Trophoblast cell (in vitro differentiated cells and primary cell): ENCODE measurements around the gene PLCL1.
A peak's percentile ranks its signal among the peaks of the same experiment; 100 is the strongest.

Experiments used
- DNase-seq, 2 donors: peaks; one replicate each; pipeline ENCODE4 v3.0.0-alpha.2; 2016
- H2AFZ ChIP-seq: 2 replicates; pipeline ENCODE4 v1.6.1; 2013; ENCODE audit warnings: low read length, moderate library complexity, mild to moderate bottlenecking; ENCODE audit not compliant: insufficient read depth, poor library complexity
- H2AK5ac ChIP-seq: 2 replicates; pipeline ENCODE4 v1.6.1; 2013; ENCODE audit warnings: mild to moderate bottlenecking, low read length
- H2BK120ac ChIP-seq: 2 replicates; pipeline ENCODE4 v1.6.1; 2013; ENCODE audit warnings: low read length, mild to moderate bottlenecking, moderate library complexity; ENCODE audit not compliant: insufficient read depth, poor library complexity
- H2BK12ac ChIP-seq: 2 replicates; pipeline ENCODE4 v1.6.1; 2013; ENCODE audit warnings: mild to moderate bottlenecking, low read length, moderate library complexity
- H2BK5ac ChIP-seq: 2 replicates; pipeline ENCODE4 v1.6.1; 2013; ENCODE audit warnings: low read length, low read depth, moderate library complexity, mild to moderate bottlenecking; ENCODE audit not compliant: poor library complexity
- H3K14ac ChIP-seq: 2 replicates; pipeline ENCODE4 v1.6.1; 2013; ENCODE audit warnings: mild to moderate bottlenecking, low read length
- H3K18ac ChIP-seq: 2 replicates; pipeline ENCODE4 v1.6.1; 2013; ENCODE audit warnings: mild to moderate bottlenecking, low read length
- H3K23ac ChIP-seq: 2 replicates; pipeline ENCODE4 v1.6.1; 2013; ENCODE audit warnings: low read length
- H3K27ac ChIP-seq: 2 replicates; pipeline ENCODE4 v1.5.1; 2013; ENCODE audit warnings: low read depth, mild to moderate bottlenecking, inconsistent platforms, low read length, moderate library complexity
- H3K27me3 ChIP-seq: 2 replicates; pipeline ENCODE4 v1.6.1; 2013; ENCODE audit warnings: inconsistent platforms, mild to moderate bottlenecking, low read length, moderate library complexity; ENCODE audit not compliant: insufficient read depth
- H3K36me3 ChIP-seq, 2 experiments: 1 replicate in 1 of 2; 2 replicates in 1 of 2; pipeline ENCODE4 v1.6.1; 2013; ENCODE audit warnings: low read length in 2 of 2, mild to moderate bottlenecking in 2 of 2, moderate library complexity in 1 of 2; ENCODE audit not compliant: insufficient read depth in 2 of 2, control insufficient read depth in 1 of 2
- H3K4ac ChIP-seq: 2 replicates; pipeline ENCODE4 v1.6.1; 2013; ENCODE audit warnings: low read depth, mild to moderate bottlenecking, low read length, moderate library complexity
- H3K4me1 ChIP-seq, 2 experiments: 1 replicate in 1 of 2; 2 replicates in 1 of 2; pipeline ENCODE4 v1.6.1; 2013; ENCODE audit warnings: low read length in 2 of 2, mild to moderate bottlenecking in 2 of 2, moderate library complexity in 1 of 2; ENCODE audit not compliant: insufficient read depth in 2 of 2, control insufficient read depth in 1 of 2
- H3K4me2 ChIP-seq: 2 replicates; pipeline ENCODE4 v1.6.1; 2013; ENCODE audit warnings: inconsistent platforms, mild to moderate bottlenecking, low read length, moderate library complexity
- H3K4me3 ChIP-seq: 2 replicates; pipeline ENCODE4 v1.5.1; 2013; ENCODE audit warnings: mild to moderate bottlenecking, low read depth, low read length, inconsistent platforms
- H3K79me1 ChIP-seq: one replicate; pipeline ENCODE4 v1.6.1; 2013; ENCODE audit warnings: low read length
- H3K79me2 ChIP-seq: 2 replicates; pipeline ENCODE4 v1.6.1; 2013; ENCODE audit warnings: low read length, mild to moderate bottlenecking; ENCODE audit not compliant: control insufficient read depth, insufficient read depth, poor library complexity
- H3K9ac ChIP-seq: 2 replicates; pipeline ENCODE4 v1.6.1; 2013; ENCODE audit warnings: mild to moderate bottlenecking, low read length
- H3K9me3 ChIP-seq: 2 replicates; pipeline ENCODE4 v1.6.1; 2013; ENCODE audit warnings: low read depth, mild to moderate bottlenecking, control low read depth, inconsistent platforms, low read length; ENCODE audit not compliant: insufficient read depth
- H4K12ac ChIP-seq: 2 replicates; pipeline ENCODE4 v1.6.1; 2013; ENCODE audit warnings: low read depth, mild to moderate bottlenecking, low read length, moderate library complexity
- H4K8ac ChIP-seq: 2 replicates; pipeline ENCODE4 v1.6.1; 2013; ENCODE audit warnings: low read depth, mild to moderate bottlenecking, low read length, moderate library complexity
- H4K91ac ChIP-seq: one replicate; pipeline ENCODE4 v1.6.1; 2013; ENCODE audit warnings: low read depth, mild to moderate bottlenecking, low read length, moderate library complexity
- WGBS: extraction: QIAGEN DNeasy Blood & Tissue Kit; methylation state at CpG from one replicate; pipeline ENCODE4 v1.1.7; 2013; ENCODE audit warnings: missing lambda C conversion rate; ENCODE audit not compliant: insufficient read length, insufficient coverage; ENCODE audit errors: extremely low coverage; 5-methylcytosine and 5-hydroxymethylcytosine counted together

Gene PLCL1

DNA sequence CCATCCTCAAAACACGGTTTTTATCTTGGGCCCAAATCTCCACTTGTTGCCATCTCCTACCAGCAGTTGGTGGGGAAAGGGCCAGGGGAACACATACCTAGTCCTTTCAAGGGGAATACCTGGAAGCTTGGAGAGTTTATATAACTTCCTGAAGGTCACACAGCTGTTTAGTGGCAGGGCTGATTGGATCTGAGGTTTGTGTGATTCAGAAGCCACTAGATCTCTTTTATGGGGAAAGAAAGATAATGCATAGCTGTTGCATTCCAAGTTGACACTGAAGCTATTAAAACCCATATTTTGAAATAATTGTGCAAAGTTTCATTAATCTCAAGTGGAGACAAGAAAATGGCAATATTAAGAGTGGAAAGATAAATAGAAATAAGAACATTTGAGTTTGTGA is 134.2 kb downstream of the PLCL1 start:
- H3K27ac ChIP-seq, result no peak overlapping the region
- H3K4me2 ChIP-seq, result no peak overlapping the region
- peak in 1 of 2 donors; percentile 21 for DNase-seq

DNA sequence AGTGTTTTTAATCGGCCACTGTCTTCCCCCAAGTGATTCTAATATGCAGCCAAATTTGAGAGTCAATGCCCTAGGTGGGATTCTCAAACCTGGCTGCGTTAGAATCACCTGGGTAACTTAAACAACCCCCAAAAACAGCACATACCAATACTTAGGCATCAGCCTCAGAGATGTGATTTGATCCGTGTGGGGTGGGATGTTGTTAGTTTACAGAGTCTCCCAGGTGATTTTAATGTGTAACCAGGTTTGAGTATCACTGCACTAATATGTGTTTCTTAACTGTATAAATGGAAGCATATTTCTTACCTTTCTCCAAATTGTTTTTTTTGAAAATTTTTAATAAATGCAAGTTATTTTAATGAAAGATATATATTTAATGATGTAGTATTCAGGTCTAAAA is 135.4 kb downstream of the PLCL1 start:
- no peaks in the 10 kb centered on the region for H3K79me2 ChIP-seq
- no peak overlapping the region for H2AK5ac ChIP-seq
- no peak overlapping the region for H2BK5ac ChIP-seq
- H2AFZ ChIP-seq, result no peak overlapping the region
- no peak overlapping the region for H3K4ac ChIP-seq
- H4K91ac ChIP-seq, result no peak overlapping the region
- no peak for DNase-seq
- no peak overlapping the region for H3K27ac ChIP-seq
- no peaks in the 10 kb centered on the region for H3K79me1 ChIP-seq
- H2BK12ac ChIP-seq, result no peak overlapping the region
- no peak overlapping the region for H3K4me3 ChIP-seq
- H3K18ac ChIP-seq, result no peak overlapping the region
- H3K27me3 ChIP-seq, result no peaks in the 10 kb centered on the region
- no peak overlapping the region for H3K9ac ChIP-seq
- no peaks in the 10 kb centered on the region for H3K36me3 ChIP-seq
- no peak overlapping the region for H4K8ac ChIP-seq
- H4K12ac ChIP-seq, result no peak overlapping the region
- H3K14ac ChIP-seq, result no peak overlapping the region
- H2BK120ac ChIP-seq, result no peak overlapping the region
- no peak overlapping the region for H3K4me2 ChIP-seq
- no CpG with 5 or more reads among the region's 3 CpGs for WGBS
- no peak overlapping the region for H3K23ac ChIP-seq
- no peaks in the 10 kb centered on the region for H3K9me3 ChIP-seq
- H3K4me1 ChIP-seq, result no peaks in the 10 kb centered on the region

More for the DNA sequence above, 134.2 kb downstream of the PLCL1 start:
- Histone ChIP-seq H3K18ac (no peak overlapping the region), H3K36me3 (no peaks in the 10 kb centered on the region), H3K4ac (no peak overlapping the region), H2AK5ac (no peak overlapping the region), H3K23ac (no peak overlapping the region), H2BK120ac (no peak overlapping the region), H3K79me2 (no peaks in the 10 kb centered on the region), H4K12ac (no peak overlapping the region), H4K91ac (no peak overlapping the region), H2BK5ac (no peak overlapping the region), H3K4me1 (no peaks in the 10 kb centered on the region), H3K9ac (no peak overlapping the region), H2BK12ac (no peak overlapping the region), H2AFZ (no peak overlapping the region), H3K4me3 (no peak overlapping the region), H3K9me3 (no peaks in the 10 kb centered on the region), H3K79me1 (no peaks in the 10 kb centered on the region), H3K14ac (no peak overlapping the region), H3K27me3 (no peaks in the 10 kb centered on the region), H4K8ac (no peak overlapping the region)
- no CpG with 5 or more reads among the region's 1 CpG for WGBS

- no peak overlapping the region for H2BK12ac ChIP-seq
- H4K8ac ChIP-seq, result no peak overlapping the region
- H2BK120ac ChIP-seq, result no peak overlapping the region
- no peaks in the 10 kb centered on the region for H3K9me3 ChIP-seq
- no peak overlapping the region for H3K4me2 ChIP-seq
- WGBS, result no CpG with 5 or more reads among the region's 1 CpG
- H4K12ac ChIP-seq, result no peak overlapping the region
- H3K14ac ChIP-seq, result no peak overlapping the region
- H3K4me3 ChIP-seq, result no peak overlapping the region
- H3K79me2 ChIP-seq, result no peaks in the 10 kb centered on the region
- no peak overlapping the region for H2BK5ac ChIP-seq
- H3K36me3 ChIP-seq, result no peaks in the 10 kb centered on the region
- no peak overlapping the region for H3K9ac ChIP-seq
- H4K91ac ChIP-seq, result no peak overlapping the region
- H3K23ac ChIP-seq, result no peak overlapping the region
- no peaks in the 10 kb centered on the region for H3K27me3 ChIP-seq
- H3K4ac ChIP-seq, result no peak overlapping the region
- DNase-seq, result no peak
- H3K4me1 ChIP-seq, result no peaks in the 10 kb centered on the region
- no peak overlapping the region for H3K27ac ChIP-seq
- H3K18ac ChIP-seq, result no peak overlapping the region
- no peak overlapping the region for H2AFZ ChIP-seq
- no peaks in the 10 kb centered on the region for H3K79me1 ChIP-seq
- H2AK5ac ChIP-seq, result no peak overlapping the region
These were observed 136.0 kb downstream of the PLCL1 start for GRCh38 chr2:197940382-197940781.

DNA sequence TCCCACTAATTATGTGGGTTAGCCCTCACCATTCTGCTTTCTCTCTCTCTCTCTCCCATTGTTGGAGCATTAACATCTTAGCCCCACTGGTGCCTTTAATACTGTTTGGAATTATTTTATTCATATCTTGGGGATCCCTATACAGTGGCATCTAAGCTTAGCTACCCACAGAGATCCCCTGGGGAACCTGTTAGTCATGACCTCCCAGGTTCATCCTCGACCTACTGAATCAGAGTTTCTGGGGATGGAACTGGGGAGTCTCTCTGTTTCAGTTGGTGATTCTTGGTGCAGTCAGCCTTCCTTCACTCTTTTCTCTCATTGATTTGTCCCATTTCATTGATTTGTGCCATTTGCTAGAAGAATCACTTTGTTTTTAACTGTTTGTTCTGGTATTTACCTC is 137.3 kb downstream of the PLCL1 start:
- H4K91ac ChIP-seq, result no peak overlapping the region
- no peaks in the 10 kb centered on the region for H3K36me3 ChIP-seq
- no peak overlapping the region for H3K14ac ChIP-seq
- no peak overlapping the region for H4K12ac ChIP-seq
- no peak overlapping the region for H2AK5ac ChIP-seq
- H2BK12ac ChIP-seq, result no peak overlapping the region
- H3K9me3 ChIP-seq, result no peaks in the 10 kb centered on the region
- H2BK120ac ChIP-seq, result no peak overlapping the region
- peaks cover 0 to 3% of the 10 kb centered on the region in 2 experiments for H3K4me1 ChIP-seq
- no peak overlapping the region for H2BK5ac ChIP-seq
- H2AFZ ChIP-seq, result no peak overlapping the region
- no CpG with 5 or more reads among the region's 1 CpG for WGBS
- no peak overlapping the region for H3K4me3 ChIP-seq
- no peaks in the 10 kb centered on the region for H3K79me2 ChIP-seq
- no peak overlapping the region for H3K4ac ChIP-seq
- no peaks in the 10 kb centered on the region for H3K79me1 ChIP-seq
- H3K27ac ChIP-seq, result no peak overlapping the region
- H3K18ac ChIP-seq, result no peak overlapping the region
- no peak overlapping the region for H4K8ac ChIP-seq
- H3K9ac ChIP-seq, result no peak overlapping the region
- H3K23ac ChIP-seq, result no peak overlapping the region
- DNase-seq, result no peak
- no peaks in the 10 kb centered on the region for H3K27me3 ChIP-seq
- no peak overlapping the region for H3K4me2 ChIP-seq
